Subcutaneous adipose tissue (tissue), 4 donors: ENCODE measurements around the gene SMYD2. TPM values are rescaled to one million over a fixed set of nuclear protein-coding genes. Genes with fewer than 3 reads are reported as not detected.

ENCODE experiments used
- total RNA-seq, 4 donors: library from RNA; depleted of rRNA; stranded (reverse); fragments of >200 nt; gene quantifications; one replicate each; pipeline ENCODE4 v1.1.0, GENCODE V29; 2016
- TF ChIP-seq, protein P1 (sequence below): fragments of 450-650 bp; IDR thresholded peaks from one replicate; pipeline ENCODE4 v1.5.1; 2016; ENCODE audit warnings: low read depth, mild to moderate bottlenecking, control low read depth, antibody characterized with exemption, moderate library complexity

SMYD2 gene
- total RNA-seq, 4 donors from 2014 or later = 30.0 to 49.9 (median 38.5) TPM

GRCh38 chr1:214318356-214318755 is 37.4 kb downstream of the SMYD2 start:
- TF ChIP-seq, protein P1, sequence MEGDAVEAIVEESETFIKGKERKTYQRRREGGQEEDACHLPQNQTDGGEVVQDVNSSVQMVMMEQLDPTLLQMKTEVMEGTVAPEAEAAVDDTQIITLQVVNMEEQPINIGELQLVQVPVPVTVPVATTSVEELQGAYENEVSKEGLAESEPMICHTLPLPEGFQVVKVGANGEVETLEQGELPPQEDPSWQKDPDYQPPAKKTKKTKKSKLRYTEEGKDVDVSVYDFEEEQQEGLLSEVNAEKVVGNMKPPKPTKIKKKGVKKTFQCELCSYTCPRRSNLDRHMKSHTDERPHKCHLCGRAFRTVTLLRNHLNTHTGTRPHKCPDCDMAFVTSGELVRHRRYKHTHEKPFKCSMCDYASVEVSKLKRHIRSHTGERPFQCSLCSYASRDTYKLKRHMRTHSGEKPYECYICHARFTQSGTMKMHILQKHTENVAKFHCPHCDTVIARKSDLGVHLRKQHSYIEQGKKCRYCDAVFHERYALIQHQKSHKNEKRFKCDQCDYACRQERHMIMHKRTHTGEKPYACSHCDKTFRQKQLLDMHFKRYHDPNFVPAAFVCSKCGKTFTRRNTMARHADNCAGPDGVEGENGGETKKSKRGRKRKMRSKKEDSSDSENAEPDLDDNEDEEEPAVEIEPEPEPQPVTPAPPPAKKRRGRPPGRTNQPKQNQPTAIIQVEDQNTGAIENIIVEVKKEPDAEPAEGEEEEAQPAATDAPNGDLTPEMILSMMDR = no peak

DNA sequence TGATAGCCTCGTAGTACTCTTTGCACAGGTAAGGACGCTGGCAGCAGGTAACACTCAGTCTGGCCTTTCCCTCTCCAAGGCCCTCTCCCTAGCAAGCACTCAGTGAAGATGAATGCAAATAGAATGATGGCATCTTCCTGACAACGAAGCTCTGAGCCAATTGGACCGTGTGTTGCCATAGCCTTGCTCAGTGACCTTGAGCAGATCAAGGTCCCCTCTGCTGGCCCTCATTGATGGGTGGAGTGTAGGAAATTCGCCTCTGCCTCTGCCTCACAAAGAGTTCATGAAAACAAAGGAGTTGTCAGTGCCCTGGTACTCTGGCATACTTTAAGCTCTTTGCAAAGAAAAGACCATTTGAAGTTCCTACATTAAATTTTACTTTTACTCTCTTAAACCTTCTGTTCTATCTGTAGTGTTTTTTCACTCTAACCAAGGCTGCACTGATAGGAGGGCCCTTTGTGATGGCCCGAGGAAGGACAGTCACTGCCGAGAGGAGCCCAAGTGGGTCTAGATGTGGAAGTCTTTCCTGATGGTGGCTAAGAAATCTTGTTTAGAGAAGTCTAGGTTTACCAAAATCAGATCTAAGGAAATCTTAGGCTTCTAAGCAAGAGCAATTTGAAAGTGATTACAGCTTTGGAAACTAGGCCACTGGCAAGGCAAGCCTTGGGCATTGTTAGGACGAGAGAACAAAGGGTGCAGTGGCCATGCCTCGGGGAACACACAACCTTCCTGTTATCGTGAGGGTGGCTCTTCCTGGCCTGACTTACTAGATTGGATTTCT is 38.2 kb downstream of the SMYD2 start:
- TF ChIP-seq, protein P1 = no peak

- TF ChIP-seq, protein P1 = no peak
Observed at GRCh38 chr1:214319938-214320337, 39.0 kb downstream of the SMYD2 start.

DNA sequence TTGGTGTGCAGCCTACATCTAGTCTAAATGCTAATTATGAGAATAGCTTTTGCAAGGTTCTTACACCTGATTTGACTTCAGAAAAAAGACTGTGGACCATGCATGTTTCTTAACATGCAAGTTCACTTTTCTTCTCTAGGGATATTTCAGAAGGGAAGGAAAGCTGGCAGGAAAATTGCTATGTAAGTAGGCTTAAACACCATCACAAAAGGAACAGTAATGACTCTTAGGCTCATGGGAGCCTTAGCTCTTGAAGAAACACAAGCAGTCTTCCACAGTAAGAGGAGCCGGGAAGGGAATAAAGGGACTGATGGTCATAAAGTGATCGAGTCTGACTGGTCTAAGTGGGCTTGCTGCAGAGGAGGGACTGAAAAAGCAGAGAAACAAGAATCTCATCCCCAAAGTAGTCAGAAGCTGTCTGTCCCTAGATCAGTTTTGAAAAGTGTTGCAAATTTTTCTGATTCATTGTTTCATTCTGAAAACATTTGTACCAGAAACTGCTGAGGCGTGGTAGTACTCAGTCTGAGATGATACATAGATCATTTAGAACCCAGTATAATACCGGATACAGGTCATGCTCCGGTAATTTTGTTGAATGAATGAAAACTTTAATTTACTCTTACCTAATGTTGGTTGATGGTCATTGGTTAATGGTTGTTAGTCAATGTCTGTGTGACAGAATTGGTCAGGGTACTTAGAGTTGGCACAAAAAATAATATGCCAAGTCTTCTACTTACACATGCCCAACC is 40.9 kb downstream of the SMYD2 start:
- TF ChIP-seq, protein P1 = no peak

- TF ChIP-seq, protein P1 = no peak
Observed at GRCh38 chr1:214324896-214325800, 44.2 kb downstream of the SMYD2 start.

DNA sequence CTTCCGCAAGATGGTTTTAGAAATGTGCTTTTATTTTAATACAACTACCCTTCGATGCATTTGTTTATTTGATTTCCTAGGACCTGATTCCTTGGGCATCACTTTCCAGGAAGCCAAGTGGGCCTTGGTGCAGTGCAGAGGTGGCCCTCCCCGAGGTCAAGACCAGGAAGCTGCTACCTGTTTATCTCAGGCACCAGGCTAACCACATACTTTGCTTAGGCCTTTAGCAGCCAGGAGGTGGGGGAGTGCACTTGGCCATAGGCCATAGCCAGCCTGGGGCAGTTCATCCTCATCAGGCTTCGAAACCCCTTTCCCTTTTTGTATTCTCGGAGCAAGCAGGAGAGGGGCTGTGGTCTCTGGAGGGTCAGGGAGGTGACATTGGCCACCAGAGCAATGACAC is 45.4 kb downstream of the SMYD2 start:
- TF ChIP-seq, protein P1 = no peak
